Stimulated activated CD4-positive, alpha-beta T cell treated with anti-CD3 and anti-CD28 coated beads, Interleukin-1b, Interleukin-23, amount 100 ng/mL, for 1 hour (primary cell): ENCODE data around the gene NBDY.
A peak's percentile ranks its signal among the peaks of the same experiment; 100 is the strongest.
"Not testable (repeated sequence)": the region's sequence is repeated elsewhere in the genome, so short reads cannot be mapped to it uniquely, and the experiment has no call there.

Experiments
- DNase-seq, 2 donors: peaks; one replicate each; pipeline ENCODE4 v3.0.0-alpha.2; 2020; ENCODE audit warnings: low read depth in 2 of 2

Gene NBDY

DNA sequence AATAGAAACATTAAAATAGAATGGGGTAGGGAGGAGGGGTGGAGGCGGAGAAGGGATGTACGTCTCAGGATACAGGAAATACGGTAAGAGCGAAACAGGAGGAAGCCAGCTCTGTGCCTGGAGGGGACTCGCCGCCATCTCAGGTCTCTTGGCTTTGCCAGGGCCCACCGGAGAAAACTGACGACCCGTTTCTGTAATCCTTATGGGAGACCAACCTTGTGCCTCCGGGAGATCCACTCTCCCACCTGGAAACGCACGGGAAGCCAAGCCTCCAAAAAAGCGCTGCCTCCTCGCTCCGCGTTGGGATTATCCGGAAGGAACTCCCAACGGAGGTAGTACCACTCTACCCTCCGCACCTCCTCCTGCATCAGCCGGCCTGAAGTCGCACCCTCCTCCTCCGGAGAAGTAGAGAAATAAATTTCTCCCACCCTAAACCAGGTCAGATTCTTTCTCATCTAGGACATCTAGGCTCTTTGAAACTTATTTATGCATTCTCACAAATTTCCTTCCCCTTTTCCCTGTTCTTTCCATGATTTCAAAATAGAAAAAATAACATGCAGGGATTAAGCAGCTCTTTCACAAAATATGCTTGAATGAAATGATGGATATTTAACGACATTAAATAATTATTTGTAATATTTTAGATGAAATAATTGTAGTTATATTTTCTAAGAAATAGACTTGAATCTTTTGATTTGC is at the start of gene NBDY:
NBDY (plus strand) TSS at position 92 of the 699 bp plus-strand sequence; CDS start at position 203, 111 bp downstream.
- no peak for DNase-seq

DNA sequence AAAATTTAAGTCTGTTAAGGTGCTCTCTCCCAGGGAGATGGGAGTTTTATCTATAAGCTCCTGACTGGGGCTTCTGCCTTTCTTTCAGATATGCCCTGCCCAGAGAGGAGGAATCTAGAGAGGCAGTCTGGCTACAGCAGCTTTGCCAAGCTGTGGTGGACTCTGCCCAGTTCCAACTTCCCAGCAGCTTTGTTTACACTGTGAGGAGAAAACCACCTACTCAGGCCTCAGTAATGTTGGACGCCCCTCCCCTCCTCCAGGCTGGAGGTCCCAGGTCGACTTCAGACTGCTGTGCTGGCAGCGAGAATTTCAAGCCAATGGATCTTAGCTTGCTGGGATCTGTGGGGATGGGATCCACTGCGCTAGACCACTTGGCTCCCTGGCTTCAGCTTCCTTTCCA is 24.5 kb upstream of the NBDY start:
- DNase-seq, result not testable (repeated sequence)

- DNase-seq, result no peak
Observed at GRCh38 chrX:56726605-56727004, 2.4 kb upstream of the NBDY start.

DNA sequence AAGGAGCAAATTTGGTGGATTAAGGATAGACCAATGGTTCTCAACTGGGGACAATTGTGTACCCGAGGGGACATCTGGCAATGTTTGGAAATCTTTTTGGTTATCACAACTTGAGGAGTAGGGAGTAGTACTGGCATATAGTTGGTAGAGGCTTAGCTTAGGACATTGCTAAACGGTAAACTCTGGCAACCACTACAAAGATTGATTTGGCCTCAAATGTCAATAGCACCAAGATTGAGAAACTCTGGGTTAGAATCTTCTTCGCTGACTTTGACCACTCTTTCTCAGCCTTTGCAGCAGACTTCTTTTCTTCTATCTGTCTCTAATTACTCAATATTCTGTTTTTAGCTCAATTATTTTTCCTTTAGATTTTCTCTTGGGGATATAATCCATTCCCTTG is 1.5 kb upstream of the NBDY start:
- no peak for DNase-seq

- no peak for DNase-seq
Observed at GRCh38 chrX:56728321-56728720, 722 bp upstream of the NBDY start.

DNA sequence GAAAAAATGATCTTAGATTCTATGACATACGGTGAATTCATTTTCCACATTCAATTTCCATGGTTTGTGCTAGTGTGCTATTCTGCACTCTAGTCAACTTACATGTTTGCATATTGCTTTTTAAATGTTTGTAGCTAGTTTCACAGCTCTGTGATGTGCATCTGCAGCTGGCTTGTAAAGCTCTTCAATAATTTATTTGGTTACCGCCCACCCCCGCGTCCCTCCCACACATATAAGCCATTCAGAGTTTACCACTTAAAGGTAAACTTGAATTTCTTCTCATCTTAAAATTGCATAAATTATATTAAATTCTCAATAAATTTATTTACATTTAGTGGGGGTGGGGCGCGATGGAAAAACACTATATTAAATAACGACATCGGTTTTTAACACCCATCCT is 291 bp upstream of the NBDY start:
- no peak for DNase-seq

DNA sequence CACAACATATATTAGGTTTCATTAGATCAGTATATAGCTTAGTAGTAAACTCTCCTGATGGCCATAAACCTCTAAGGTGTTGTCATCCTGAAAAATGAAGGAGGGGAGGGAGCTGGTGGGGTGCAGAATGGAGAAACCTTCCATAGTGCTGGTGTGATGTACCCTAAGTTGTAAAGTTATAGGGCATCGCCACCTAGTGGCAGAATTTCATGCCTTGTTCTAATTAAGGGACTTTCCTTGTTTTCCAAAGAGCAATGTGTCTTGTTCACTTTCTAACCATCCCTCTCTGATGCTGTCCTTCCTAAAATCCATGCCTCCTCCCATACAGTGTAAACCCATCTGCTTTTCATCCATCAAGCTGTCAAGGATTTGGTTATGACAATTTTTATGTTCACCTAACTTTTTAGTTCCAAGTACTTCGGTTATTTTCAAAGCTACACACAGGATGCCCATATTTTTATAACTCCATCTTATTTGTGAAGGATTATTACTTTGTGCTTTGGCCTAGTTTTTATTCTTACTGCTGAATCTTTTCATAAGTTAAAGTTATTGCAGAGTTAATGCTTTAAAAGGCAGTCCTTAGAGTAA is 4.5 kb downstream of the NBDY start:
- peak; percentile 16 to 25 for DNase-seq

GRCh38 chrX:56736219-56736618 is 7.2 kb downstream of the NBDY start:
- no peak for DNase-seq

- no peak for DNase-seq
Observed at GRCh38 chrX:56738670-56739069, 9.6 kb downstream of the NBDY start.

GRCh38 chrX:56744996-56745395 is 16.0 kb downstream of the NBDY start:
- DNase-seq, result no peak

DNA sequence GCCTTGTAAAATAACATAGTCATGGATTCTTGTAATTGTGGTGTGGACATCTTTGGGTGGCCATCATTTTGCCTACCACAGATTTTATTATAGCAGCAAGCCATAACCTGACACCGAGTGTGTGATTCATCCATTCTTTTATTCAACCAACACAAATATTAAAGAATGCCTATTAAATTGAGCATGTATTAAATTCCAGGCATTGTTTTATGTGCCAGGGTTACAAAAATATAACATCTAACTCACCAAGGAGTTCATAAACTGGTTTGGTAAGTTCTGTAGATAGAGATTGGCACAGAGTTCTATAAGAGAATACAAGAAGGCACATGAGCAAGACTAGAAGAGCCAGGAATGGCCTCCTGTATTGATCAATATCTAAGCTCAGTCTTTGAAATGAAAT is 18.0 kb downstream of the NBDY start:
- DNase-seq, result no peak

GRCh38 chrX:56751071-56751470 is 22.0 kb downstream of the NBDY start:
- DNase-seq, result no peak

DNA sequence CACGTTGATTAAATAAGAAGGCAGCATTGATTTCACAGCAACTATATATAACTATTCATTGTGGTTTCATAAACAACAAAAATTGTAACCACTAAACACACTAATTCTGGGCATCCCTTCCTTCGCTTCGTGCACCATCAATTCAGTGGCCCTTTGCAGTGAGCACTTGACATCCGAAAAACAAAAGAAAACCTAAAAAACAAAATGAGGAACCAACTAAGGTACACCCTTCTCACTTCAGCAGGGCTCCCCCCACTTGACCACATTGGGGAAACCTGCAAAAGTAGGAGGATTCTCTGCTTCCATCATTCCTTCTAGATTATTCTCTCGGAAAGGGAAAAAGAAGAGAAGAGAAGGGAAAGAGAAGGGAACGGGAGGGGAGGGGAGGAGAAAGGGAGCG is 28.3 kb downstream of the NBDY start:
- DNase-seq, result no peak

DNA sequence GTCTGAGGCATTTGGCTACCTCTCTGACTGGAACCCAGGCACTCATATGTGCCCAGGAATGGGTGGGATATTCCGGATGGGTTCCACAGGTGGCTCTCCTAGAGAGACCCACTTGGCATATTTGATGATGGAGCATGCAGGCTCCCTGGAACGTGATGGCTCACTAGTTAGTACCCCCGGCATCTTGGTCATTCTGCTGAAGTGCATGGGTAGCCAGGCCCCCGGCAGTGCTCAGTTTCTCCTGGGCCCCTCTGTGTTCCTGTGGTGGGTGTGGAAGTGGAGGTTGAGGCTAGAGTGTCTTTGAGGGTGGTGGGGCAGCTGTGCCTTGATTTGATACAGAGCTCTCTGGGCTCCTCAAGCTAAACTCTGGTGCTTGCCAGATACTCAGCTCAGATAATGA is 29.4 kb downstream of the NBDY start:
- DNase-seq, result no peak

- DNase-seq, result no peak
Observed at GRCh38 chrX:56759736-56760409, 30.8 kb downstream of the NBDY start.

DNA sequence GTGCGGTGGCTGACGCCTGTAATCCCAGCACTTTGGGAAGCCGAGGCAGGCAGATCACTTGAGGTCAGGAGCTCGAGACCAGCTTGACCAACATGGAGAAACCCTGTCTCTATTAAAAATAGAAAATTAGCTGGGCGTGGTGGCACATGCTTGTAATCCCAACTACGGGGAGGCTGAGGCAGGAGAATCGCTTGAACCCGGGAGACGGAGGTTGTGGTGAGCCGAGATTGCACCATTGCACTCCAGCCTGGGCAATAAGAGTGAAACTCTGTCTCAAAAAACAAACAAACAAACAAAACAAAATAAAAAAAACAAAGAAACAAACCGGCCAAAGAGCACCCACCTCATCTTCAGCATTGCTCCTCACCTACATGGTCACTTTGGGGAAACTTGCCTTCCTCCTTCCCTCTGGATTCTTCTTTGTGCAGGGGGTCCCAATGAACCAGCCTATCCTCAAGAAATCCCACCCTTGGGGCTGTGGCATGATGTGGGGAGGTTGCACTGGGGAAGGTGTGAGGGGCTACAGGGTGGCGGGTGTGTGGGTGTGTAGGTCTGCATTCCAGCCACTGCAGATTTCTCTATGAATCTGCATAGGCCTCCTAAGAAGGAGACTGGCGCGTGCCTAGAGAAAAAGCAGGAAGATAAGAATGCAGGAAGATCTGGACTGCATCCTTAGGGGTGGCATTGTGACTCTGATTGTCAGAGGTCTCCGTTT is 31.5 kb downstream of the NBDY start:
- DNase-seq, result not testable (repeated sequence)

DNA sequence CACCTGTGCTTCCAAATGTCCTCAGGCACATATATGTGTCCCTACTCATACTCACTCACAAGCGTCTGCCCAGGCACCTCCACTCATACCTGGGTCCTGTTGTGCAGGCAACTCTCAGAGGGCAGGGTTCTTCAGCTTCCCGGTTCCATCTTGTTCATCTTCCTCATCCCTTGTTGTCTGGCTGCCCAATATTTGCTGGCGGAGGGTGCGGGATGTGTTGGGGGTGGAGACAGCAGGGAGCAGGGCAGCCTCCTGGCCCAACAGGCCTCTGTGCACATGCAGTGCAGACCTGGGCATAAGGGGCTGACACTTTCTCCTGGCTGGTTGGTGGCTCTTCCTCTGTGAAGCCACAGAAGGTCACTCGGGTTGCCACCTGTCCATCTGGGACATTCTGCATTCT is 32.1 kb downstream of the NBDY start:
- DNase-seq, result no peak

GRCh38 chrX:56762220-56762619 is 33.2 kb downstream of the NBDY start:
- DNase-seq, result no peak

DNA sequence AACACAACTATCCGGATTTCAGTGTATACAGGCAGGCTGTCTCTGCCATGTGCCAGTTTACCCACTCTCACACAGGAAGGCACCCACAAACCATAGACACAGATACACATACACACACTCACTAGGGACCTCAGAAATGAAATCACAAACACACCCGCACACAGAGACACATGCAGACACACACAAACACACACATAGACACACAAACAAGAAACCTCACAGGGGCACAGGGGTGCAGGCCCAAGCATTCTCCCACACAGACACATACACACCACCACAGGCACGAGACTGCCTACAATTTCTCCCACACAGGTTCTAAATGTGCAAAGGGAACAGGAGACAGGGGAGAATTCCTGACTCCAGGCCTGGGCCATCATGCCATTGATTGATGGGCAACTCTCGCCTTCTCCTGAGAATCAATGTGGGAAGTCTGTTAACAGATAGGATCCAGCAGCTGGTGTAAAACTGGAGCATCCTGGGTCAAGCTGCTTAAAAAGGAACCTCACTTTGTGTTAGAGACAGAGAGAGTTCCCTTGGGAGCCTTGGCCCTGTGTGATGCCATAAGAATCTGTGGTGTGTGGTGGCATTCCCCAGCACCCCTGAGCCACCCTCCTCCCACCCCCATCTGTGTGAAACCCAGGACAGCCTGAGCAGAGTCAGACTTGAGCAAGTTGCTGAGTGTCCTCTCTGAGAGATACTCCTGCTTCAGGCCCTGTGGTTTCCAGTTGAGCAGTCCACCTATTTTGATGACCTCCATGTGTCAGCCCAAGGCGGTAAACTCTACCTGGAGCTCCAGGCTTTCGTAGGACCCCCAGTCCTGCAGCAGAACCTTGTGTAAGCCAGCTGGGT is 33.9 kb downstream of the NBDY start:
- no peak for DNase-seq

- DNase-seq, result no peak
Observed at GRCh38 chrX:56763556-56764152, 34.6 kb downstream of the NBDY start.
